Upper lobe of left lung (tissue), 4 donors: Measurements from ENCODE around the gene EYA3.

Experiments
- POLR2A ChIP-seq, 4 donors: fragments of 450-650 bp; IDR thresholded peaks; one replicate each; pipeline ENCODE4 v1.5.1; 2016 to 2017; ENCODE audit warnings: antibody characterized with exemption in 4 of 4, mild to moderate bottlenecking in 2 of 4
- TF ChIP-seq, protein P1 (sequence below), 6 experiments: fragments of 450-650 bp in 4 of 6; fragments of 200-600 bp in 2 of 6; sonication (generic) in 2 of 6; IDR thresholded peaks; one replicate each; pipeline ENCODE4 v1.5.1; 2016 to 2019; ENCODE audit warnings: antibody characterized with exemption in 6 of 6

- TF ChIP-seq, protein P1, sequence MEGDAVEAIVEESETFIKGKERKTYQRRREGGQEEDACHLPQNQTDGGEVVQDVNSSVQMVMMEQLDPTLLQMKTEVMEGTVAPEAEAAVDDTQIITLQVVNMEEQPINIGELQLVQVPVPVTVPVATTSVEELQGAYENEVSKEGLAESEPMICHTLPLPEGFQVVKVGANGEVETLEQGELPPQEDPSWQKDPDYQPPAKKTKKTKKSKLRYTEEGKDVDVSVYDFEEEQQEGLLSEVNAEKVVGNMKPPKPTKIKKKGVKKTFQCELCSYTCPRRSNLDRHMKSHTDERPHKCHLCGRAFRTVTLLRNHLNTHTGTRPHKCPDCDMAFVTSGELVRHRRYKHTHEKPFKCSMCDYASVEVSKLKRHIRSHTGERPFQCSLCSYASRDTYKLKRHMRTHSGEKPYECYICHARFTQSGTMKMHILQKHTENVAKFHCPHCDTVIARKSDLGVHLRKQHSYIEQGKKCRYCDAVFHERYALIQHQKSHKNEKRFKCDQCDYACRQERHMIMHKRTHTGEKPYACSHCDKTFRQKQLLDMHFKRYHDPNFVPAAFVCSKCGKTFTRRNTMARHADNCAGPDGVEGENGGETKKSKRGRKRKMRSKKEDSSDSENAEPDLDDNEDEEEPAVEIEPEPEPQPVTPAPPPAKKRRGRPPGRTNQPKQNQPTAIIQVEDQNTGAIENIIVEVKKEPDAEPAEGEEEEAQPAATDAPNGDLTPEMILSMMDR (IDR thresholded peaks at IDR 0.05) = no peak
- no peak for TF ChIP-seq POLR2A (IDR thresholded peaks at IDR 0.05)
Measured at GRCh38 chr1:28035420-28035819, 53.0 kb downstream of the EYA3 start.
